BJ (cell line): ENCODE measurements around the gene PATZ1. TPM values are rescaled to one million over a fixed set of nuclear protein-coding genes. Genes with fewer than 3 reads are reported as not detected.

Experiments used
- CTCF ChIA-PET: fragments of 350-600 bp; formaldehyde crosslinking; extraction: SDS; loops from one replicate; lab custom pipeline; 2021; ENCODE audit warnings: antibody characterized with exemption, inconsistent platforms; lab: Yijun Ruan, JAX
- POLR2A ChIA-PET: fragments of 300-600 bp; sonication (Branson Sonifier 250); formaldehyde crosslinking; extraction: SDS; loops from one replicate; lab custom pipeline; 2021; ENCODE audit warnings: antibody characterized with exemption; lab: Charles Lee
- DNase-seq: peaks from one replicate; pipeline ENCODE4 v3.0.0-alpha.2; 2011; ENCODE audit warnings: low read depth
- H3K27me3 ChIP-seq: 2 replicates; pipeline ENCODE4 v1.6.0; 2011; ENCODE audit warnings: low read length; ENCODE audit not compliant: control insufficient read depth, insufficient read depth
- H3K36me3 ChIP-seq: 2 replicates; pipeline ENCODE4 v1.5.1; 2011; ENCODE audit warnings: low read length; ENCODE audit not compliant: control insufficient read depth, insufficient read depth
- H3K4me3 ChIP-seq: 2 replicates; pipeline ENCODE4 v1.5.1; 2011; ENCODE audit warnings: low read depth, mild to moderate bottlenecking, control low read depth, low read length
- CTCF ChIP-seq: IDR thresholded peaks from 2 replicates; pipeline ENCODE4 v1.5.1; 2011; ENCODE audit warnings: low read depth, mild to moderate bottlenecking, control low read depth, inconsistent platforms, low read length, moderate library complexity; ENCODE audit not compliant: insufficient read depth
- polyA plus RNA-seq: library from polyadenylated mRNA; depleted of rRNA; stranded (reverse); fragments of >200 nt; gene quantifications from 2 replicates; pipeline ENCODE4 v1.2.3, GENCODE V29; 2011

PATZ1 gene
- polyA plus RNA-seq, 1 experiment: 10.1 TPM

- no peak overlapping the region for H3K4me3 ChIP-seq
- no peak for DNase-seq
- ChIA-PET POLR2A (no interaction called here), CTCF (interaction anchor here (1.7 to 14.0 kb wide), 3 partner anchors 8 to 18 kb away, joined by 6 to 143 read pairs (median 8); partner anchors contain the start of gene PIK3IP1)
- H3K36me3 ChIP-seq: no peaks in the 10 kb centered on the region
- no peak for TF ChIP-seq CTCF
- H3K27me3 ChIP-seq: peaks cover 2% of the 10 kb centered on the region; the same call in 1 of the 2 replicates
These were observed 45.2 kb downstream of the PATZ1 start for GRCh38 chr22:31300896-31301295.

- POLR2A ChIA-PET: no interaction called here
These were observed 50.1 kb downstream of the PATZ1 start for GRCh38 chr22:31295831-31296657.

GRCh38 chr22:31295360-31295759 lies 50.8 kb downstream of the PATZ1 start:
- H3K27me3 ChIP-seq: peaks cover 2% of the 10 kb centered on the region; the same call in 1 of the 2 replicates
- no peaks in the 10 kb centered on the region for H3K36me3 ChIP-seq
- ChIA-PET POLR2A (no interaction called here), CTCF (interaction anchor here (14.0 kb wide), 1 partner anchor 16 kb away, joined by 143 read pairs; no protein-coding TSS in a partner anchor)
- no peak for DNase-seq
- TF ChIP-seq CTCF: no peak
- H3K4me3 ChIP-seq: no peak overlapping the region

More at GRCh38 chr22:31295831-31296657, 50.1 kb downstream of the PATZ1 start:
- Histone ChIP-seq H3K4me3 (no peak overlapping the region), H3K36me3 (no peaks in the 10 kb centered on the region), H3K27me3 (peaks cover 2% of the 10 kb centered on the region; the same call in 1 of the 2 replicates)
- no peak for TF ChIP-seq CTCF
- DNase-seq: no peak
- CTCF ChIA-PET: interaction anchor here (0.7 to 14.0 kb wide), 3 partner anchors 16 to 23 kb away, joined by 3 to 143 read pairs (median 6); no protein-coding TSS in a partner anchor

- Histone ChIP-seq H3K4me3 (peak within 1 kb of the TSS; percentile 37), H3K27me3 (no peaks in the 10 kb centered on the region), H3K36me3 (peaks cover 5% of the 10 kb centered on the region; the same call in 1 of the 2 replicates)
- peak; percentile 45 for DNase-seq
- TF ChIP-seq CTCF: peak; percentile 63
- POLR2A ChIA-PET: interaction anchor here (0.6 kb wide), 1 partner anchor 347 kb away, joined by 3 read pairs; no protein-coding TSS in a partner anchor
- CTCF ChIA-PET: interaction anchor here (0.7 to 14.0 kb wide), 7 partner anchors 8 to 190 kb away, joined by 3 to 143 read pairs (median 4); no protein-coding TSS in a partner anchor
These were observed 53.7 kb downstream of the PATZ1 start, which contains the start of gene PIK3IP1 for GRCh38 chr22:31292236-31292989. PIK3IP1 (minus strand) TSS chr22:31292488; CDS start chr22:31292344, 144 bp downstream.
